ACC112 (cell line): ENCODE results near the gene TREH.
"Not testable (repeated sequence)": the region's sequence is repeated elsewhere in the genome, so short reads cannot be mapped to it uniquely, and the experiment has no call there.

Experiments
- H2AFZ ChIP-seq: fragments of 200-600 bp; sonication (generic); one replicate; pipeline ENCODE4 v1.6.0; 2017; ENCODE audit warnings: antibody characterized with exemption, low read length; ENCODE audit not compliant: unreplicated experiment
- H3K27ac ChIP-seq: fragments of 200-600 bp; sonication (generic); 2 replicates; pipeline ENCODE4 v1.5.1; 2014; ENCODE audit warnings: low read depth, mild to moderate bottlenecking, antibody characterized with exemption, low read length, moderate library complexity
- H3K27me3 ChIP-seq: fragments of 200-600 bp; sonication (generic); 2 replicates; pipeline ENCODE4 v1.6.1; 2014; ENCODE audit warnings: mild to moderate bottlenecking, antibody characterized with exemption, low read length, moderate library complexity, mixed read lengths; ENCODE audit not compliant: insufficient read depth
- H3K36me3 ChIP-seq: fragments of 200-600 bp; sonication (generic); 2 replicates; pipeline ENCODE4 v1.6.1; 2016; ENCODE audit warnings: mild to moderate bottlenecking, antibody characterized with exemption, low read length, moderate library complexity, mixed read lengths; ENCODE audit not compliant: insufficient read depth
- H3K4me1 ChIP-seq: fragments of 200-600 bp; sonication (generic); one replicate; pipeline ENCODE4 v1.6.1; 2016; ENCODE audit warnings: low read length, mixed read lengths; ENCODE audit not compliant: insufficient read depth, unreplicated experiment, control insufficient read depth
- H3K4me3 ChIP-seq: fragments of 200-600 bp; sonication (generic); 2 replicates; pipeline ENCODE4 v1.5.1; 2014; ENCODE audit warnings: mild to moderate bottlenecking, low read depth, low read length
- H3K79me2 ChIP-seq: fragments of 200-600 bp; sonication (generic); one replicate; pipeline ENCODE4 v1.6.0; 2016; ENCODE audit warnings: low read length; ENCODE audit not compliant: control insufficient read depth, unreplicated experiment, insufficient read depth

TREH gene

DNA sequence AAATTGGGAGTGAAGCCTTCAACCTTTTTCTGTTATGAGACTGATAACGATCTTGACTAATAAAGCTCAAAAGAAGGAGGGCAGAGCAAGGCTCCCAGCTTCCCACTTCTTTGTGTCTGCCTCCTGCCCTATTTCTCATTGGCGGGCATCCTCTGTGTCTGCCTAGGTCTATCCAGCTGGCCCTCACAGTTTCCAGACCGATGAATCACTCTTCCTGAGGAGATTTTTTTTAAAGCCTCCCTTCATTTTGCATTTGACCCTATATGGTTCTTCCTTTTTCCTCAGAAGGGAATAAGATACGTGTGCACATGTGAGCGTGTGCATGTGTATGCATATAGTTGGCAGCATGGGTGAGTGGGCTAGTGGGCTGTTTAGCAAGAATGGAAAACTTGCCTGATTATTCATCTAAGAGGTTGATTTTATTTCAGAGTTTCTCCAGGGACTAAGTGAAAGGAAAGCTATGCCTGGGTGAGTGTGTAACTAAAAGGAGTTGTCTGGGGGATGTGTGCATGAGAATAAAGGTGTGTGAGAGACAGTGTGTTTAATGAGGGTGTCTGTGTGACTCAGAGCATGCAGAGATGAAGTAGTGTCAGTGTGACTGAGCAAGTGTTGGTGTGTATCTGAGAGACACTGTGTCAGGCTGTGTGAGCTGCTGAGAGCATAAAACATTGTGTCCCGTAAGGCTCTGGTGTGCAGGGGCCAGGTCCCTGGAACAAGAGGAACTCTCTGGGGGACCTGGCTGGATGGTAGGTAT is 59.8 kb downstream of the TREH start:
- H3K27me3 ChIP-seq = no peaks in the 10 kb centered on the region
- H3K4me3 ChIP-seq = 0 out of 2 replicates have a peak overlapping the region, but pooled peaks have one; percentile 24
- peaks cover 80% of the 10 kb centered on the region for H3K4me1 ChIP-seq
- H3K79me2 ChIP-seq = peaks cover 23% of the 10 kb centered on the region
- H3K27ac ChIP-seq = peak overlapping the region; percentile 99
- H2AFZ ChIP-seq = no peak overlapping the region
- H3K36me3 ChIP-seq = peaks cover 11% of the 10 kb centered on the region; the same call in 1 of the 2 replicates

- H3K4me3 ChIP-seq = peak overlapping the region; percentile 24; the same call in 1 of the 2 replicates
- H3K79me2 ChIP-seq = peaks cover 23% of the 10 kb centered on the region
- peaks cover 8% of the 10 kb centered on the region; the same call in 1 of the 2 replicates for H3K36me3 ChIP-seq
- H3K27me3 ChIP-seq = no peaks in the 10 kb centered on the region
- H3K27ac ChIP-seq = peak overlapping the region; percentile 99
- H2AFZ ChIP-seq = no peak overlapping the region
- peaks cover 83% of the 10 kb centered on the region for H3K4me1 ChIP-seq
Observed at GRCh38 chr11:118618991-118619375, 60.5 kb downstream of the TREH start.

- Histone ChIP-seq H2AFZ (no peak overlapping the region), H3K27ac (peak overlapping the region; percentile 99), H3K36me3 (peaks cover 8% of the 10 kb centered on the region; the same call in 1 of the 2 replicates), H3K79me2 (peaks cover 26% of the 10 kb centered on the region), H3K4me1 (peaks cover 81% of the 10 kb centered on the region), H3K27me3 (no peaks in the 10 kb centered on the region), H3K4me3 (peak overlapping the region; percentile 24)
Observed at GRCh38 chr11:118618115-118618990, 61.1 kb downstream of the TREH start.

- H3K4me3 ChIP-seq = no peak overlapping the region
- H3K36me3 ChIP-seq = peaks cover 8% of the 10 kb centered on the region; the same call in 1 of the 2 replicates
- no peak overlapping the region for H2AFZ ChIP-seq
- H3K27me3 ChIP-seq = no peaks in the 10 kb centered on the region
- peaks cover 31% of the 10 kb centered on the region for H3K79me2 ChIP-seq
- H3K27ac ChIP-seq = peak overlapping the region; percentile 52
- peaks cover 82% of the 10 kb centered on the region for H3K4me1 ChIP-seq
Observed at GRCh38 chr11:118615976-118616371, 63.5 kb downstream of the TREH start.

GRCh38 chr11:118615282-118615975 is 64.0 kb downstream of the TREH start:
- Histone ChIP-seq H3K36me3 (peaks cover 8% of the 10 kb centered on the region; the same call in 1 of the 2 replicates), H2AFZ (no peak overlapping the region), H3K79me2 (peaks cover 36% of the 10 kb centered on the region), H3K27me3 (no peaks in the 10 kb centered on the region), H3K27ac (peak overlapping the region; percentile 52), H3K4me1 (peaks cover 77% of the 10 kb centered on the region), H3K4me3 (no peak overlapping the region)

- Histone ChIP-seq H3K79me2 (peaks cover 45% of the 10 kb centered on the region), H3K4me1 (peaks cover 67% of the 10 kb centered on the region), H3K4me3 (no peak overlapping the region), H3K27me3 (no peaks in the 10 kb centered on the region), H3K36me3 (peaks cover 8% of the 10 kb centered on the region; the same call in 1 of the 2 replicates), H3K27ac (0 out of 2 replicates have a peak overlapping the region, but pooled peaks have one; percentile 23), H2AFZ (no peak overlapping the region)
Observed at GRCh38 chr11:118614511-118614910, 64.9 kb downstream of the TREH start.

DNA sequence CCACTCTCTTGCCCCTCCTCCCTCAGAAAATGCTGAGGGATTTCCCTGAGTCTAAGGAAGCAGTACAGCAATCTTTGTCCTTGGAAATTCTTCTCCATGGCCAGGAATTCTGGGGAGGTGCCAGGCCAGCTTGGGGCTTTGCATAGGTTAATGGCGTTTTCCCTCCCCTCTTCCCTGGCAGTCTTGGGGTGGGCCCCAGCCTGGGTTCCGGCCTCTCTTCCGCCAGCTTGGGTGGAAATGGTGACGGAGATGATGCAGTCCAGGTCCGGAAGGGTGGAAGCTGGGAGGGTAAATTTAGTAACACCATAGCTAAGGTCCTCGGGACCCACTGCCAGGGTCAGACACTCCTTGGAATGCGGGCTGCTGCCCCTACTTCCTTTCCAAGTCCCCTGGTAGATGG is 67.1 kb downstream of the TREH start:
- H2AFZ ChIP-seq = peak overlapping the region; percentile 14

GRCh38 chr11:118611433-118611795 is 68.0 kb downstream of the TREH start:
- peak overlapping the region; percentile 92 for H3K4me3 ChIP-seq
- peak overlapping the region; percentile 85 for H3K27ac ChIP-seq
- H3K36me3 ChIP-seq, H2AFZ ChIP-seq, H3K27me3 ChIP-seq: not testable (repeated sequence)
- H3K79me2 ChIP-seq = peaks cover 58% of the 10 kb centered on the region
- peaks cover 53% of the 10 kb centered on the region for H3K4me1 ChIP-seq

More for the DNA sequence above, 67.1 kb downstream of the TREH start:
- H3K79me2 ChIP-seq = peaks cover 58% of the 10 kb centered on the region
- H3K36me3 ChIP-seq = peaks cover 8% of the 10 kb centered on the region; the same call in 1 of the 2 replicates
- H3K27me3 ChIP-seq = no peaks in the 10 kb centered on the region
- H3K4me1 ChIP-seq = peaks cover 55% of the 10 kb centered on the region
- H3K27ac ChIP-seq = peak overlapping the region; percentile 65
- peak overlapping the region; percentile 49 for H3K4me3 ChIP-seq

GRCh38 chr11:118610773-118611432 is 68.5 kb downstream of the TREH start:
- Histone ChIP-seq H3K4me1 (peaks cover 53% of the 10 kb centered on the region), H3K27me3 (no peaks in the 10 kb centered on the region), H2AFZ (no peak overlapping the region), H3K36me3 (peaks cover 1% of the 10 kb centered on the region; the same call in 1 of the 2 replicates), H3K79me2 (peaks cover 58% of the 10 kb centered on the region), H3K4me3 (peak overlapping the region; percentile 92), H3K27ac (peak overlapping the region; percentile 85)
